Putamen (tissue), 1 donor: ENCODE results near the gene DNAH17.

ENCODE experiments used
- DNase-seq: peaks from one replicate; pipeline ENCODE4 v3.0.0-alpha.2; 2016; ENCODE audit warnings: low spot score

Gene DNAH17

DNA sequence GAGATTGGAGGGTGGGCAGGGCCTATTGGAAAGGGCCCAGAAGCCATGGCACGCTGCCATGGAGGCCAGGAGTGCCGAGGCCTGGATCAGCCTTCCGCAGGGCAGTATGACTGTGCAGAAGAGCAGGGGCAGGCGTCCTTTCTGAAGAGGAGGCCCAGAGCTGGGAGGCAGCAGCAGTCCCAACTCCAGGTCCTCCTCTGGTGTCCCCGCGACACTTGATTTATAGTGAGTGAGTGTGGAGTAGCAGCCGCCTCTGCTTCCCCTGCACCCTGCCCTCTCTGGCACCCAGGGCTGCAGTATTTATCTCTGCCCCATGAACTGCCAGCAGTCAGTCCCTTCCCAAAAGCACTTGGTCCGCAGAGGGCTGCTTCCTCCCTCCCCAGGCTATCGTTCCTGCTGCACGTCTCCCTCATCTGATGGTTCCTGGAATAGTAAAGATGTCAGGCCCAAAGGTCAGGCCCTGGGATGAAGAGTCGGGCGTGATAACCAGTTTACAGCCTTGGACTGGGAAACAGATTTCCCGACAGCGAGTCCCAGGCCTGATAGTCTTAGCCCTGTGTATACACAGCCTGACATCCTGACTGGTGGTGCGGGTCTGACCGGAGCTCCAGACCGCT is 165.8 kb downstream of the DNAH17 start:
- no peak for DNase-seq

DNA sequence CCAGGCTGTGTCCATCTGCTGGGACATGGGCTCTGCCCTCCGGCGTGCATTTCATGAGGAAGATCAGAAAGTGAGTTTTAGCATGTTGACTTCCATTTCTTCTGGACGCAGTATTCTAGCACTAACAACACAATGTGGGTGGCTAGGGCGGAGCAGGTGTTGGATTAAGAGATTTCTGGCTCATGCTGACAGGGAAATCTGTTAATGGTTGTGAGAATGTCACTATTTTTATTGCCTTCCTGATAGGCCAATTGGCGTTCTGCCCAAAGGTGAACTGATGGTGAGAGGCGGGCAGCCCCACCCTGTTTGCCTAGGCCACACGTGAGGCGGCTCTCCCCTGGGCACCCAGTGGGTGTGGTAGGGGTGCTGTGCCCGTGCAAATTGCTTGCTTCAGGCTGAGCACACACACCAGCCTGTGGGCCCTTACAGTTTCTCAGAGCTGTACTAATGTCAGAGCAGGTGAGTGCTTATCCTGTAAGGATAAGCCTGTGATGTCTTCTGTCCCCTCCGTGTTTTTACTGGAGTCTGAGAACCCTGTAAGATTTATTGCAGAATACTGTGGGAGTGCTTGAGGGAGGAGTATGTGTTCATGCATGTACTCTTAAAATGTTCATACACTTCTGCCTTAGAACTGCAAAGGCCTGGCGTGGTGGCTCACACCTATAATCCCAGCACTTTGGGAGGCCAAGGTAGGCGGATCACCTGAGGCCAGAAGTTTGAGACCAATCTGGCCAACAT is 167.8 kb downstream of the DNAH17 start:
- DNase-seq, result no peak

DNA sequence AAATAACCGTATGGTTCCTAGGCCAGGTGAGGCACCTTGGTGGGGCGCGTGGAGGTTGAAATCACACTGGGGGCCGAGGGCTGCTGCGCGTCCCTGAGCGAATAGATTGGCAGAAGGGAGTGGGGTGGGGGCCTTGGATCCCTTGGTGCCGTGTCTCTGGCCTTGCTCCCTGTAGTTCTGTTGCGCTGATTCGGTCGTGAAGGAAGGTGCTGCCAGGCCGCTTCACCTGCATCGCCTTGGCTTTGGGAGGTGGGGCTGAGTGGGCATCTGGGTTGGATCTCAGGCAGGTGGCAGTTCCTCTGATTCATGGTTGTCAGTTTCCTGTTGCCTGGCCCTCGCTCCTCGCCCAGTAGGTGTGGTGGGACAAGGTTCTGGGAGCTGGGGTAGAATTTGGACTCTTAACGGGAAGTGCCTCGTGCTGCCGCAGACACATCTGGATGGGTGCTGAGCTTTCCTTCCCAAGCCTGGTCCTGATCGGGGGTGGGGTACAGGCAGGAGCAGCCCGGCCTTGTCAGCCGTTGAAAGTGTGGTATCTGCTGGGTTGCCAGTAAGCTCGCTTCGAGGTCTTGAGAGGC is 168.6 kb downstream of the DNAH17 start:
- no peak for DNase-seq

GRCh38 chr17:78407387-78408000 is 169.7 kb downstream of the DNAH17 start:
- no peak for DNase-seq

DNA sequence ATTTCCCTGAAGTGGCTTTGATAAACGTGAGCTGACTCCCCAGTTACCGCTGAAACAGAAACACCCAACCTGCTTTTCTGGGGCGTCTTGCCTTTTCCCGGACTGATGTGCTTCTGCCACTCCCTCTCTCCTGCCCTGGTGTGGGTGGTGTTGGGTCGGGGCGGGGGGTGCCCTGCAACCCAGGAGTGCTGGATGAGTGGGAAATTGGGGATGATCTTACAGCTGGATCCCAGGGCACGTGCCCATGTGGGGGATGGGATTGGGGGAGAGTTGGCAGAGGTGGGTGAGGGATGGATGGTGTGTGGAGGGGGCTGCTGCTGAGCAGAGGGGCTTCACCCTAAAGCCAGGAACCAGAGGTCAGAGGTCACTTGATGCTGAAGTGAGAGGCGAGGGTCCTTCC is 170.3 kb downstream of the DNAH17 start:
- no peak for DNase-seq

GRCh38 chr17:78406396-78406795 is 170.8 kb downstream of the DNAH17 start:
- DNase-seq, result no peak

- no peak for DNase-seq
These were observed 173.4 kb downstream of the DNAH17 start for GRCh38 chr17:78403822-78404221.

- DNase-seq, result no peak
These were observed 175.3 kb downstream of the DNAH17 start for GRCh38 chr17:78401891-78402290.

DNA sequence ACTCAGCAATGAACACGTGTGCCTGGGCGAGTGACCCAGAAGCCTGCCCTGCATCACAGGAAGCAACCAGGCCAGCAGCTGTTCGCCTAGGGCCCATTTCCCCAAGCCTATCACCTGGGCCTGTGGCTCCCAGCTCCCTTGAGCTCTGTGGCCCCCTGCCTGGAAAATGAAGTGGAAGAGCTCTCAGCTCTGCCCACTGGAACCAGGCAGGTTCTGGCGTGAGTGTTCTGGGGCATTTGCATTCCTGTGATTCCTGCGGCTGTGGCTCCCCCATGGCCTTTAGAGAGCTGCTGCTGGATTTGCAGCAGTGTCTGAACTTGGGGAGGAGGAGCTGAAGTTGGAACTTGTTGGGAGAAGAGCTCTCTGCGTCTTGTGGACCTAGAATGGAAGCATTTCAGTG is 175.9 kb downstream of the DNAH17 start:
- DNase-seq, result no peak

DNA sequence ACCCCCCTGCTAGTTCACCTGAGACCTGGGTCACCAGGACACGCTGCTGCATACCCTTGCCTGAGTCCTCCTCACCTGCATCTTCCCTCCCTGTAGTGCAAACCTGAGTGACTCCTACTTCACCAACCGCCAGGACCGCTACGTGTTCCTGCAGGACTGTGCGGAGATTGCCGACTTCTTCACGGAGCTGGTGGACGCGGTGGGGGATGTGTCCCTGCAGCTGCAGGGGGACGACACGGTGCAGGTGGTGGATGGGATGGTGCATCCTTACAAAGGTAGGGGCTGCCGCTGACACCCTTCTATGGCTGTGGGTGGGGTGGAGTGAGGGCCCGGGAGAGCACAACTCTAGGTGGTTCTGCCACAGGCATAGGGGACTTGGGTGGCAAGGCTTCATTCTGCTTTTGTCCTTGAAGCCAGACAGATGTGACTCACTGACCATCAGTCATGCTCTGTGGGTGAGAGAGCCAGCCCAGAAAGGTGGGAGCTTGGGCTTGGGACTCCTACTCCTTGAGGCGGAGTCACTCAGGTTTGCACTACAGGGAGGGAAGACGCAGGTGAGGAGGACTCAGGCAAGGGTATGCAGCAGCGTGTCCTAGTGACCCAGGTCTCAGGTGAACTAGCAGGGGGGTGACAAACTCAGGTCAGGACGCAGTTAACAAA is 176.5 kb downstream of the DNAH17 start:
- no peak for DNase-seq

DNA sequence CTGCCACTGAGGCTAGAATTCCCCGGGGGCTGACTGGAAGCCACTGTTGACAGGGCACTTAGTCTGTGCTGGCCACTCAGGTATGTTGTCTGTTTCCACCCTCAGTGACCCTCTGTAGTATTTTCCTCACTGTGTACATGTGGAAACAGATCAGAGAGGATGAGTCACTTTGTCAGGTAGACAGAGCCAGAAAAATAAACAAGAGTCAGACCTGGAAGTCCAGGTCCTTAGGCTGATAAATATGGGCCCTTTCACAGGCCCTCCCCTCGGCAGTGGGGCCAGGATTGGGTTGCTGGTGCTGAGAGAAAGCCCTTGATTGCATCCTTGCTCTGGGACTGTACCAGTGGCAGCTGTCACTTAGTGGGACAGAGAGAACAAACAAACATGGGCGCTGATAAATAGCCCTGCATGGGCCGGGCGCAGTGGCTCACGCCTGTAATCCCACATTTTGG is 177.5 kb downstream of the DNAH17 start:
- no peak for DNase-seq

DNA sequence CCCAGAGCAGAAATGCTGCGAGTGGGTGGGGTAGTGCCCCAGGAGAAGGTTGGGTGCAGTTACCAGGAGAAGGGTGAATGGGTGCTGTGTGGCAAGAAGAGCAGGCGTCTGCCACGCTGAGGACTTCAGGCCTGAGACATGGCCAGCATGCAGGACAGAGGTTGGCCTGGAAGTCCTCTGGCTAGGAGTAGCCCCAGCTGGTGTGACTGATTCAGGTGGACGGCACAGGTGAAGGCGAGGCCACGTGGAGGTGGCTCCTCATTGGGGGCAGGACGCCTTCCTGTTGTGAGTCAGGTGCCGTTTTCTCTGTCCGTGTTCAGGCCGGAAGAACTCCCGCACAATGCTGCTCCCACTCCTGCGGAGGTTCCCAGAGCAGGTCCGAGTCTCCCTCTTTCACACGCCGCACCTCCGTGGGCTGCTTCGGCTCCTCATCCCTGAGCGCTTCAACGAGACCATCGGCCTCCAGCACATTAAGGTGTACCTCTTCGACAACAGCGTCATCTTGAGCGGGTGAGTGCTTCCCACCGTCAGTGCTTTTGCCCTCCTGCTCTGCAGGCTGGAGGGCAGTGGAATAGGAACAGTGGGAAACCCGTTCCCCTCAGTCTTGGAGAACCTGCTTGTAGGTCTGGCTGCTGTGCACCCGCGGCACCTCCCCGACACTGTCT is 178.0 kb downstream of the DNAH17 start:
- no peak for DNase-seq

DNA sequence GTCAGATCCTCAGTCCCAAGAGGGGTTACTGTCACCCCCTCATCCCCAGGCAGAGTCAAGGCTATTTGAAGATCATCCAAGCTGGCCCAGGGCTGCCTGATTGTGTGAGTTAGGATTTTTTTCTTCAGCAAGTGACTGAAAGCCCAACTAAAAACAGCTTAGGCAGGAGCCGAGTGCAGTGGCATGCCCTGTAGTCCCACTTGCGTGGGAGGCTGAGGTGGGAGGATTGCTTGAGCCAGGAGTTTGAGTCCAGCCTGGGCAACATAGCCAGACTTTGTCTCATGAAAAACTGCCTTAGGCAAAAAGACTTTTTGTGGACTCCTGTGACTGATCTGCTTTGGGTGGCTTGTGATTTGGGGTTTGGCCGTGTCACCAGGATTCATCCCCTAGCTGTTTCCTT is 178.8 kb downstream of the DNAH17 start:
- no peak for DNase-seq

- no peak for DNase-seq
These were observed 179.5 kb downstream of the DNAH17 start for GRCh38 chr17:78397681-78398101.

- no peak for DNase-seq
These were observed 180.5 kb downstream of the DNAH17 start for GRCh38 chr17:78396441-78397337.

- no peak for DNase-seq
These were observed 182.0 kb downstream of the DNAH17 start for GRCh38 chr17:78395155-78395554.

DNA sequence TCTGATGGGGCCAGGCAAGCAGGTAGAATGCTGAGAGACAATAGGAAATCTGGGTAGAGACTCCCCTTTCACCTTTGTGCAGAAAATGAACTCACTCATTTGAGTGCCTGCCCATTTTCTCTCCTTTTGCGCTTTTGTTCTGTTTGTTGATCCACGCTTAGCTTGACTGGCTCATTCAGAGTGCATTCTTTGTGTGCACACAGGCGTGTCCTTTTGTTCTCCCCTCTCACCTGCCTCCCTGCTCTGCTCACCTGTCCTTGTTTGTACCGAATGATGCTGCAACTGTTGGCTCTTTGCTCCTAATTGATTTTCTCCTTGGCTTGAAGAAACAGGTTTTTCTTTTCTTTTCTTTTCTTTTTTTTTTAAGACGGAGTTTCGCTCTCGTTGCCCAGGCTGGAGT is 183.0 kb downstream of the DNAH17 start:
- DNase-seq, result no peak

DNA sequence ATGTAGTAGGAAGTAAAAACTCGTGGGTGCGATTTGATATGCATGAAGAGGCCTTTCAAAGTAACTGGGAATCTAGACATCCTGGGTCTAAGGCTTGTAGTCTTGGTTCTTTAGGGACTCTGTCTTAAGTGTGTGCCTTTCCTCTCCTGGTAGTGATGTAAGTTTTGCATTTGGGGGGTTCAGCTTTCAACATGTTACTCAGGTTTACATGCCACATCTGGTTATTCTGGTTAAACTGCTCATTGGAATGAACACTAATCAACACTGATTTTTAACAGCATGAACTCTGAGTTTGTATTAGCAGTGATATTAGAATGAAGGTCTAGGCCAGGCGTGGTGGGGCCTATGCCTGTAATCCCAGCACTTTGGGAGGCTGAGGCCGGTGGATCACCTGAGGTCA is 183.6 kb downstream of the DNAH17 start:
- no peak for DNase-seq

DNA sequence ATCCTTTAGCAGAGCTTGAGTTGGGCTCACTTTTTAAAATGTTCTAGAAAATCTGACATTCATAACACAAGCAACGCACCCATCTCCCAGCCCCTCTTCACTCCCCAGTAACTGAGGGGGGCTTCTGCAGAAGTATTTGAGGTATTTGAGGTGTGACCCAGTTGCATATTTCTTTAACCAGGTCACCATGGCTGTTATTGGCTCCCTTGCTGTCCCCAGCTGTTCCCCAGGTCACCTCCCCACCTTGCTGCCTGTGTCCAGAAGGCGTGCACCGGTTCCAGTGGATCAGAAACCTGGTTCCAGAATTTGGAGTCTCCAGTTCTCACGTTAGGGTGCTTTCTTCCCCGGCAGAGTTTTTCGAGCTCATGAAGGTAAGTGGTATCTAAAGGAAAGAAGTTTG is 184.9 kb downstream of the DNAH17 start:
- no peak for DNase-seq

GRCh38 chr17:78391843-78392242 is 185.4 kb downstream of the DNAH17 start:
- DNase-seq, result no peak

GRCh38 chr17:78391051-78391431 is 186.2 kb downstream of the DNAH17 start:
- no peak for DNase-seq
